HG03095 (cell line): Measurements from ENCODE around the gene GGCT.

Experiments used
- ATAC-seq: cut with Tn5 transposase; IDR thresholded peaks from one replicate; pipeline ENCODE4 v1.9.1; 2021; ENCODE audit warnings: moderate library complexity; ENCODE audit not compliant: unreplicated experiment

GGCT gene

GRCh38 chr7:30465046-30465810 lies 39.4 kb downstream of the GGCT start:
- no peak for ATAC-seq

- ATAC-seq, result no peak
Observed at GRCh38 chr7:30464231-30464671, 40.4 kb downstream of the GGCT start.

GRCh38 chr7:30463405-30464145 lies 41.1 kb downstream of the GGCT start:
- peak; percentile 80 for ATAC-seq

- no peak for ATAC-seq
Observed at GRCh38 chr7:30462179-30462578, 42.5 kb downstream of the GGCT start.

- ATAC-seq, result no peak
Observed at GRCh38 chr7:30460246-30460633, 44.4 kb downstream of the GGCT start.

- no peak for ATAC-seq
Observed at GRCh38 chr7:30459591-30460245, 44.9 kb downstream of the GGCT start.

- no peak for ATAC-seq
Observed at GRCh38 chr7:30458311-30458710, 46.3 kb downstream of the GGCT start.

- no peak for ATAC-seq
Observed at GRCh38 chr7:30453921-30454320, 50.7 kb downstream of the GGCT start.

GRCh38 chr7:30453016-30453415 lies 51.6 kb downstream of the GGCT start:
- ATAC-seq, result no peak

GRCh38 chr7:30452280-30452930 lies 52.2 kb downstream of the GGCT start:
- ATAC-seq, result no peak

- no peak for ATAC-seq
Observed at GRCh38 chr7:30451539-30452279, 52.9 kb downstream of the GGCT start.

- no peak for ATAC-seq
Observed at GRCh38 chr7:30450983-30451497, 53.6 kb downstream of the GGCT start.

GRCh38 chr7:30450240-30450982 lies 54.2 kb downstream of the GGCT start:
- ATAC-seq, result no peak

- no peak for ATAC-seq
Observed at GRCh38 chr7:30448461-30449189, 56.0 kb downstream of the GGCT start.

- ATAC-seq, result no peak
Observed at GRCh38 chr7:30447466-30447865, 57.2 kb downstream of the GGCT start.
